ENCODE data around the gene DENND1C.

The DENND1C gene

DNA sequence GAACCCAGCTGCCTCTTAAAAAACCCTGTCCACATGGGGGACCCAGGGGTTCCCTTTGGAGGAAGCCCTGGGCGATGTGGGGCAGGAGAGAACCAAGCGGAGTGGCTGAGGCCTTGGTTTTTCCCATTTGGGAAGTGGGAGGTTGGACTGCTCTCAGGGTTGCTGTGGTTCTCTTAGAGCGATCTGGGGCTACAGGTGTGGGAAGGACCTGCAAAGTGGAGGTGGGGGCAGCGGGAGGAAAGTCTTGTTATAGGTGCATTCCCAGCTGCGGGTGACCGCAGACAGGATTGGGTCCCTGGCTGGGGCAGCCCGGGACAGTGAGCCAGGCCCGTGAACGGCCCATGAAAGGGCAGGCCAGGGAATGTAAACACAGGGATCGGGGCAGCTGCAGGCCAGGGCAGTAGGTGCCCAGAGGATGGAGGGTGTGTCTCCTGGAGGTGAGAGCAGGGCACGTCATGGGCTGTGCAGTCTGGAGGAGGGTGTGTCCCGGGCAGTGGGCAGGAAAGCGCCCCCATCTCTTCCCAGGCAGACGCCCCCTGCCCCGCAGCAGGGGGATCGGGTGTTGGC, 22.8 kb downstream of the DENND1C start:
- peak overlapping the region; percentile 82 for H3K9ac ChIP-seq
- peaks cover 37% of the 10 kb centered on the region for H3K36me3 ChIP-seq
- no peaks in the 10 kb centered on the region for H3K27me3 ChIP-seq
- peaks cover 22% of the 10 kb centered on the region for H3K4me1 ChIP-seq
- H3K27ac ChIP-seq = peak overlapping the region; percentile 81
- peak overlapping the region; percentile 98 for H3K4me2 ChIP-seq
- H3K4me3 ChIP-seq = peak overlapping the region; percentile 91
- H3K9me3 ChIP-seq = peaks cover 24% of the 10 kb centered on the region
- peaks cover 10% of the 10 kb centered on the region for H4K20me1 ChIP-seq
- no peak for TF ChIP-seq Cebpa-rat (IDR thresholded peaks at IDR 0.05)

DNA sequence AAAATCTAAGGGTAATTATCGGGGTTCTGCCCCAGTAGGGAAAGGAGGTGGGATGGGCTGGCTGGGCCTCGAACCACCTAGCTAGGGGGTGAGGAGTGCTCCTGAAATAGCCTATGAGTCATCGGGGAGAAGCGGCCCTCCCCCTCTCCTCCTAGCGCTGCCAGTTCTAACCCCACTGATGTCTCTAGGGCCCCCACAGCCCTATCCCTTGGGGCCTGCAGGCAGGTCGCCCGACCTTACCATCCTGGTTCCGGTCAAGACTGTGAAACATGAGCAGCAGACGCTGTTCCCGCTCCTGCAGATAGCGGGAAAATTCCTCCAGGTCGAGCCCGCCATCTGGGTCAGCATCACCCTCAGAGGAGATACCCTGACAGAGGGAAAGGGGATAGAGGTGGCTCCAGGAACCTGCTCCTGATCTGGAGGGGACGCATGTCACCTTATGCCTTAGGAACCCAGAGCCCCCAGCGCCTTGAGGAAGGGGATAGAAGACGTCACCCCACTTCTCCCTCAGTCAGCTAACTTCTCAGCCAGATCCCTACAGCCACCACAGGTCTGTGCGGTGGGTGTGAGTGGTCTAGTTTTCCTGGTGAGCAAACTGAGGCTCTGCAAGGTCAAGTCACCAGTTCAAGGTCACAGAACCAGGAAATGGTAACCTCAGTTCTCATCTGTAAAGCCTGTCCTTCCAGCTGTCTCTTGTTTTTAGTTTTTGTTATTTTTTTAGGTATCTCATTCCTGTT, 23.5 kb downstream of the DENND1C start:
- peak overlapping the region; percentile 98 for H3K4me2 ChIP-seq
- H4K20me1 ChIP-seq = peaks cover 10% of the 10 kb centered on the region
- peak overlapping the region; percentile 82; the same call in 1 of the 2 replicates for H3K9ac ChIP-seq
- H3K9me3 ChIP-seq = peaks cover 26% of the 10 kb centered on the region
- TF ChIP-seq Cebpa-rat (IDR thresholded peaks at IDR 0.05) = no peak
- H3K27me3 ChIP-seq = no peaks in the 10 kb centered on the region
- H3K4me1 ChIP-seq = peaks cover 22% of the 10 kb centered on the region
- peak overlapping the region; percentile 91 for H3K4me3 ChIP-seq
- H3K27ac ChIP-seq = peak overlapping the region; percentile 51
- peaks cover 43% of the 10 kb centered on the region for H3K36me3 ChIP-seq

DNA sequence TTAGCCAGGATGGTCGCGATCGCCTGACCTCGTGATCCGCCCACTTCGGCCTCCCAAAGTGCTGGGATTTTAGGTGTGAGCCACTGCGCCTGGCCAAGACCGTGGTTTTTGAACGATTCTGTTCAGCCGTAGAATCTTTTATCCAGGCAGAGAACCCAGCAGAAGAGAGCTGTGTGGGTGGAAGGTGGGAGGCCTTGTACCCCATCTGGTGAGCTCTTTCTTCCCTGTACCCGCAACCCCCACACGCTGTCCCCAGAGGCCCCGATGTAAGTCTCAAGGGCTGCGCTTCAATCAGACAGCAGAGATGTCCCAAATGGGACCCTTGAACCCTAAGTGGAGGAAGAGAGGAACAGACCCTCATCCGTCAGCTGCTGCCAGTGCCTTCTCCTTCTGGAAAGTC, 25.7 kb downstream of the DENND1C start:
- Histone ChIP-seq H3K27ac (no peak overlapping the region), H3K4me3 (no peak overlapping the region), H3K9me3 (peaks cover 26% of the 10 kb centered on the region), H3K4me1 (peaks cover 22% of the 10 kb centered on the region), H4K20me1 (peaks cover 10% of the 10 kb centered on the region), H3K36me3 (peaks cover 65% of the 10 kb centered on the region), H3K4me2 (no peak overlapping the region), H3K27me3 (no peaks in the 10 kb centered on the region), H3K9ac (no peak overlapping the region)
- no peak for TF ChIP-seq Cebpa-rat (IDR thresholded peaks at IDR 0.05)

DNA sequence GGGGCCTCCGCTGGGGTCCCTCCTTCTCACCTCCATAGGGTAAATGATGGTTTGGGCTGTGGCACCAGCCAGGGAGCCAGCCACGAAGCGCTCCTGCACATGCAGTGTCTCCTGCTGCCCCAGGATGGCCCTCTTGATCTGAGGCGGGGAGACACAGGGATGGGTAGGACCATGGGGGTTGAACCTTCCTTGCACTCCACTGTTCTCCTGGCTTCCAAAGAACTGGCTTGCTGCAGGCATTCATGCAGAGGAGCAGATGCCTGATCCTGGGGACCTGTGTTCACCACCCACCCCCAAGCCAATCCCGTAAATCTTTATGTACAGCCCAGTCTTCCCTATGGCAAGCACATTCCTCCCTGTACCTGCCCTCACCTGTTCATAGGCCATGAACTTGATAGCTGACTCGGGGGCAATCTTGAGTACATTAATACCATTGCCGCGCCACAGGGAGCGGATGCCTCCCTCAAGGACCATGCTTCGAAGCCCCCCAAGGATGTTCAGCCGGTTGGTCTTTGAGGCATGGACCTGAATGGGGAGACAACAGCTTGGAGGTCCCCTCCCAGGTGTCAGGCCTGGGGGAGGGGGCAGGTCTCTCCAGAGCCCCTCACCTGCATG, 27.5 kb downstream of the DENND1C start:
- Histone ChIP-seq H3K9ac (no peak overlapping the region), H3K4me1 (peaks cover 21% of the 10 kb centered on the region), H3K4me3 (no peak overlapping the region), H3K27ac (no peak overlapping the region), H3K4me2 (no peak overlapping the region), H3K9me3 (peaks cover 26% of the 10 kb centered on the region), H3K36me3 (peaks cover 79% of the 10 kb centered on the region), H4K20me1 (peaks cover 10% of the 10 kb centered on the region), H3K27me3 (no peaks in the 10 kb centered on the region)
- no peak for TF ChIP-seq Cebpa-rat (IDR thresholded peaks at IDR 0.05)

DNA sequence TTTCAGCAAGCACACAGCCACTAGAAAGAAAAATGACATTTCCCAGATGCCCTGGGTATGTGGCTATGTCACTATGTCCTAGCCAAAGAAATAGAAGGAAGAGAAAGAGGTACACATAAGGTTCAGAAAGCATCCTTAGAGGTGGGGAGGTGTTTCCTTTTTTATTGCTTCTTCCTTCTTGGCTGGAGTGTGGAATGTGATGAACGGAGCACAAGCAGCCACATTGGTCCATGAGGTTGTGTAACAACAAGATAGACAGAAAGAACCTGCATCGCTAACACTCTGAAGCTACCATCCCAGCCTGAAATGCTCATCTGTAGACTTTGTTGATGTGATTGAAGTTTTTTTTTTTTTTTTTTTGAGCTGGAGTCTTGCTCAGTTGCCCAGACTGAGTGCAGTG, 28.7 kb downstream of the DENND1C start:
- H4K20me1 ChIP-seq = no peaks in the 10 kb centered on the region
- peaks cover 26% of the 10 kb centered on the region for H3K9me3 ChIP-seq
- H3K9ac ChIP-seq = no peak overlapping the region
- H3K4me3 ChIP-seq = no peak overlapping the region
- H3K27me3 ChIP-seq = no peaks in the 10 kb centered on the region
- H3K36me3 ChIP-seq = peaks cover 79% of the 10 kb centered on the region
- TF ChIP-seq Cebpa-rat (IDR thresholded peaks at IDR 0.05) = no peak
- no peak overlapping the region for H3K4me2 ChIP-seq
- H3K4me1 ChIP-seq = peaks cover 9% of the 10 kb centered on the region
- no peak overlapping the region for H3K27ac ChIP-seq

DNA sequence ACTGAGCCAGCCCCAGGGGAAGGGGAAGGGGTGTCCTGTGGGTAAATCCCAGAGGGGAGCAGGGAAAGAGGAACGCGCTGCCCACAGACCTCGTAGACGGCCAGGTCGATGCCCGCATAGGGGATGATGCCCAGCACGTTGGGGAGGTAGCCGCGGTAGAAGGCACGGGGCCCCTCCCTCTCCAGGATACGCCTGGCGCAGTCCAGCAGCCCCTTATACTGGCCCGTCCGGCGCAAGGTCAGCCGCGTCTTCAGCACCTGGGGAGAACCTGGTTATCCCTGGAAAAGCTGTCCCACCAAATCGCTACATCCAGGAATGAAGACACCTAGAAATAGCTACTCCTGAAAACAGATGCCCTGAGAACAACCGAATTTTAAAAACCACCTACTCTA, 29.4 kb downstream of the DENND1C start:
- Histone ChIP-seq H3K27me3 (no peaks in the 10 kb centered on the region), H4K20me1 (no peaks in the 10 kb centered on the region), H3K4me3 (no peak overlapping the region), H3K9me3 (peaks cover 26% of the 10 kb centered on the region), H3K36me3 (peaks cover 82% of the 10 kb centered on the region), H3K27ac (no peak overlapping the region), H3K9ac (no peak overlapping the region), H3K4me1 (peaks cover 3% of the 10 kb centered on the region; the same call in 1 of the 2 replicates), H3K4me2 (no peak overlapping the region)
- no peak for TF ChIP-seq Cebpa-rat (IDR thresholded peaks at IDR 0.05)

DNA sequence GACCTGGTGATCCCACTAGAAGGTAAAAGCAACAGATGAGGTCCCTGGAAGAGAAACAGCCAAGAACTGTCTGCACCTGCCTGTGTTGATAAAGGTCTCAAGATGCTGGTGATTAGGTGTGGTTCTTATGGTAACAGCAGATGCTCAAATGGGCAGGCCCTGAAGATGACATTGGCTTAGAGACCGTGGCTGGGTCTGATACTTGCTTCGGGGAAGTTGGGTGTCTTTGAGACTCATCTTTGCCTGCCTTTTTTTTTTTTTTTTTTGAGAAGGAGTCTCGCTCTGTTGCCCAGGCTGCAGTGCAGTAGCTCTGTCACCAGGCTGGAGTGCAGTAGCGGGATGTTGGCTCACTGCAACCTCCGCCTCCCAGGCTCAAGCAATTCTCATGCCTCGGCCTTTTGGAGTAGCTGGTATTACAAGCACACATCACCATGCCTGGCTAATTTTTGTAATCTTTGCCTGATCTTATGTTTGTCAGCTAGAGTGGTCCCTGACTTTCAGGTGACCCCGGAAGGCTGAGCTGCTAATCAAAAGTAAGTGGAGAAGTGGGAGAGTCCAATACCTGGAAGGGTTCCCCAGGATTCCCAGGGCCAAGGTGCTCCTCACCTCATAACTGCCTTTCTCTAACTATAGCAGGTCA, 29.9 kb downstream of the DENND1C start:
- no peak overlapping the region for H3K27ac ChIP-seq
- no peak overlapping the region for H3K9ac ChIP-seq
- no peaks in the 10 kb centered on the region for H4K20me1 ChIP-seq
- H3K27me3 ChIP-seq = no peaks in the 10 kb centered on the region
- H3K4me2 ChIP-seq = no peak overlapping the region
- no peaks in the 10 kb centered on the region for H3K4me1 ChIP-seq
- H3K9me3 ChIP-seq = peaks cover 26% of the 10 kb centered on the region
- no peak for TF ChIP-seq Cebpa-rat (IDR thresholded peaks at IDR 0.05)
- H3K36me3 ChIP-seq = peaks cover 82% of the 10 kb centered on the region
- H3K4me3 ChIP-seq = no peak overlapping the region

DNA sequence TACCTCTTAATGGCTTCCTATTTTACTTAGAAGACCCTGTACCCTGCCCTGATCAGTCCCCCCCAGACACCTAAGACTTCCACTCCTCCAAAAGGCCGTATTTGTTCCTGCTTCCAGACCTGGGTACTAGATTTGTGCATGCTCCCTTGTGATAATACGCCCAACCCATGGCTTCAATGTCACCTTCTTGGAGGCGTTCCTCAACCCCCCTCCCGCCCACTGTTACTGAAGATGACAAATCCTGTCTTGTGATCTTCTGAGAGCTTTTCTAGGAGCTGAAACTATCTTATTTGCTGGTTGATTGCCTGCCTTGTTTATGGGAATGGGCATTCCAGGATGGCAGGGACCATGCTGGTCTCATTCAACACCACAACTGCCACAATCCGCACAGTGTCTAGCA, 31.4 kb downstream of the DENND1C start:
- H3K36me3 ChIP-seq = peaks cover 82% of the 10 kb centered on the region
- no peaks in the 10 kb centered on the region for H3K4me1 ChIP-seq

DNA sequence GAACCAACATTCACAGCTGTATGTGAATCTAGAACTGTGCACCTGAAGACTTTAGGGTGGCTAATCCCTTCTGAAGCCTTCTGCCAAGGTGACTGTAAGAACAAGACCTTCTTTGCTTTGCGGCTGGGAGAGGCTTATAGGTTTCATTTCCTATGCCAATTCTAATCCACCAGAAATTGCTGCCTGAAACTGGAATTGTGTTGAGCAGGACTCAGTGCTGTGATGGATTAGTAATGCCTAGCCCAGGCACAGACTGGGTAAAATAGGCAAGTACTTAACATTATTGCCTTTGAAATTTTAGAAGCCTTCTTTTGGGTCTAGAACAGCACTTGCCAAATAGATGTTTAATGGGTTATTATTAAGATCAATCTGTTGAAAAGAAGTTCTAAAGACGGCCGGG, 33.5 kb downstream of the DENND1C start:
- Histone ChIP-seq H3K4me2 (no peak overlapping the region), H3K4me1 (no peaks in the 10 kb centered on the region), H3K4me3 (no peak overlapping the region), H3K9ac (no peak overlapping the region), H3K9me3 (no peaks in the 10 kb centered on the region), H3K36me3 (peaks cover 65% of the 10 kb centered on the region), H3K27me3 (no peaks in the 10 kb centered on the region), H4K20me1 (no peaks in the 10 kb centered on the region), H3K27ac (no peak overlapping the region)
- no peak for TF ChIP-seq Cebpa-rat (IDR thresholded peaks at IDR 0.05)

More for the DNA sequence above, 31.4 kb downstream of the DENND1C start:
- H3K4me3 ChIP-seq = no peak overlapping the region
- H3K27ac ChIP-seq = no peak overlapping the region
- no peak for TF ChIP-seq Cebpa-rat (IDR thresholded peaks at IDR 0.05)
- peaks cover 15% of the 10 kb centered on the region for H3K9me3 ChIP-seq
- no peak overlapping the region for H3K4me2 ChIP-seq
- no peak overlapping the region for H3K9ac ChIP-seq
- no peaks in the 10 kb centered on the region for H4K20me1 ChIP-seq
- H3K27me3 ChIP-seq = no peaks in the 10 kb centered on the region

DNA sequence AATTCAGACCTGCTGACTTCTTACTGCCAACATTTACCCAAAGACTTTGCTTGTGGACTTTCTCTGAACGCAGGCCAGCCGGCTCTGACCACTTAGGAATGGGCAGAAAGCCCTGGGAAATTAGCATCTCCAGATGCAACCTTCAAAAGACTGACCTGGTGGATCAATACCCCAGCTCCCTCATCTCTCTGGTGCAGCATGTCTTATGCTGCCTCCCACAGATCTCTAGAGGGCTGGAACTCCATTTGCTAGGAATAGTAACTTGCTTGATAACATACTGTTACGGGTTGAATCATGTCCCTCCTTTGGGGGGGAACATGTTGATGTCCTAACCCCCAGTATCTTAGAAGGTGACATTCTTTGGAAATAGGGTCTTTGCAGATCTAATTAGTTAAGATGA, 35.1 kb downstream of the DENND1C start:
- Histone ChIP-seq H3K4me3 (no peak overlapping the region), H3K36me3 (peaks cover 58% of the 10 kb centered on the region), H4K20me1 (no peaks in the 10 kb centered on the region), H3K9ac (no peak overlapping the region), H3K4me2 (no peak overlapping the region), H3K4me1 (no peaks in the 10 kb centered on the region), H3K9me3 (no peaks in the 10 kb centered on the region), H3K27ac (no peak overlapping the region), H3K27me3 (no peaks in the 10 kb centered on the region)
- TF ChIP-seq Cebpa-rat (IDR thresholded peaks at IDR 0.05) = no peak
